Type B pancreatic cell (in vitro differentiated cells): ENCODE results near the gene TPST1. TPM values are rescaled to one million over a fixed set of nuclear protein-coding genes. Genes with fewer than 3 reads are reported as not detected.
"Not testable (repeated sequence)": the region's sequence is repeated elsewhere in the genome, so short reads cannot be mapped to it uniquely, and the experiment has no call there.

Experiments used
- DNase-seq: peaks from one replicate; pipeline ENCODE4 v3.0.0; 2021; ENCODE audit warnings: mixed read lengths; ENCODE audit not compliant: unreplicated experiment; ENCODE audit errors: extremely low spot score
- H3K27ac Mint-ChIP-seq: 2 replicates; pipeline ENCODE4 v1.8.0; 2021; ENCODE audit warnings: mild to moderate bottlenecking, mixed read lengths
- H3K27me3 Mint-ChIP-seq: 2 replicates; pipeline ENCODE4 v1.8.0; 2021; ENCODE audit warnings: mixed read lengths
- H3K36me3 Mint-ChIP-seq: 2 replicates; pipeline ENCODE4 v1.8.0; 2021; ENCODE audit warnings: mixed read lengths
- H3K4me1 Mint-ChIP-seq: one replicate; pipeline ENCODE4 v1.8.0; 2021; ENCODE audit warnings: mixed read lengths; ENCODE audit not compliant: unreplicated experiment
- H3K4me3 Mint-ChIP-seq: 2 replicates; pipeline ENCODE4 v1.8.0; 2021; ENCODE audit warnings: mild to moderate bottlenecking, mixed read lengths
- H3K9me3 Mint-ChIP-seq: 2 replicates; pipeline ENCODE4 v1.8.0; 2021; ENCODE audit warnings: mixed read lengths
- total RNA-seq: library from RNA; stranded (reverse); gene quantifications from 2 replicates; pipeline ENCODE4 v1.2.1, GENCODE V29; 2021; ENCODE audit warnings: low replicate concordance
- TF ChIP-seq, protein P1 (sequence below): fragments of 200-600 bp; sonication (generic); conservative IDR thresholded peaks from 2 replicates; pipeline ENCODE4 v1.5.0; 2021; ENCODE audit warnings: antibody characterized with exemption, mild to moderate bottlenecking

The TPST1 gene
- total RNA-seq, 1 donor from 2014 or later = 26.9 TPM

DNA sequence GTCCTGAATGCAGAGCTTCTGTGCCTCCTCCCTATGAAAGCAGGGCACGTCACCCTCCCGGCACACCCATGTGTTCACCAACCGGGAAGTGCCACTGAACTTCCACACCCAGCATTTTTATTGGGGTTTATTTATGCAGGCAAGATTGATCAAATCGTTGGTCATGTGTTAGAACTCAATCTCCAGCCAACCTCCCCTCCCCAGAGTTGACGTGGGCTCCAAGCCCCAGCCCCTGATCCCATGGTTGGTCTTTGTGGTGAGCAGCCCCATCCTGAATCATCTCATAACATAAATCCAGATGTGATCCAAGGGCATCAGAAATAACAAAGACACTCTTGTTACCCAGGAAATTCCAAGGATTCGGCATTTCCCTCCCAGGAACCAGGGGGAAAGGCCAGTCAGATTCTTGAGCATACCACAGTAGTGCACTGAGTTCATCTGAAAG lies 151.2 kb downstream of the TPST1 start:
- no peak overlapping the region for H3K4me3 Mint-ChIP-seq
- no peaks in the 10 kb centered on the region for H3K27me3 Mint-ChIP-seq
- peaks cover 17% of the 10 kb centered on the region for H3K4me1 Mint-ChIP-seq
- peaks cover 10% of the 10 kb centered on the region for H3K36me3 Mint-ChIP-seq
- TF ChIP-seq, protein P1, sequence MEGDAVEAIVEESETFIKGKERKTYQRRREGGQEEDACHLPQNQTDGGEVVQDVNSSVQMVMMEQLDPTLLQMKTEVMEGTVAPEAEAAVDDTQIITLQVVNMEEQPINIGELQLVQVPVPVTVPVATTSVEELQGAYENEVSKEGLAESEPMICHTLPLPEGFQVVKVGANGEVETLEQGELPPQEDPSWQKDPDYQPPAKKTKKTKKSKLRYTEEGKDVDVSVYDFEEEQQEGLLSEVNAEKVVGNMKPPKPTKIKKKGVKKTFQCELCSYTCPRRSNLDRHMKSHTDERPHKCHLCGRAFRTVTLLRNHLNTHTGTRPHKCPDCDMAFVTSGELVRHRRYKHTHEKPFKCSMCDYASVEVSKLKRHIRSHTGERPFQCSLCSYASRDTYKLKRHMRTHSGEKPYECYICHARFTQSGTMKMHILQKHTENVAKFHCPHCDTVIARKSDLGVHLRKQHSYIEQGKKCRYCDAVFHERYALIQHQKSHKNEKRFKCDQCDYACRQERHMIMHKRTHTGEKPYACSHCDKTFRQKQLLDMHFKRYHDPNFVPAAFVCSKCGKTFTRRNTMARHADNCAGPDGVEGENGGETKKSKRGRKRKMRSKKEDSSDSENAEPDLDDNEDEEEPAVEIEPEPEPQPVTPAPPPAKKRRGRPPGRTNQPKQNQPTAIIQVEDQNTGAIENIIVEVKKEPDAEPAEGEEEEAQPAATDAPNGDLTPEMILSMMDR = no peak
- H3K9me3 Mint-ChIP-seq = no peaks in the 10 kb centered on the region
- H3K27ac Mint-ChIP-seq = no peak overlapping the region
- no peak for DNase-seq

- H3K36me3 Mint-ChIP-seq = peaks cover 10% of the 10 kb centered on the region
- TF ChIP-seq, protein P1 = no peak
- no peaks in the 10 kb centered on the region for H3K9me3 Mint-ChIP-seq
- H3K4me3 Mint-ChIP-seq = no peak overlapping the region
- H3K27me3 Mint-ChIP-seq = no peaks in the 10 kb centered on the region
- DNase-seq = no peak
- H3K4me1 Mint-ChIP-seq = peaks cover 16% of the 10 kb centered on the region
- no peak overlapping the region for H3K27ac Mint-ChIP-seq
These were observed 152.0 kb downstream of the TPST1 start for GRCh38 chr7:66357087-66357486.

DNA sequence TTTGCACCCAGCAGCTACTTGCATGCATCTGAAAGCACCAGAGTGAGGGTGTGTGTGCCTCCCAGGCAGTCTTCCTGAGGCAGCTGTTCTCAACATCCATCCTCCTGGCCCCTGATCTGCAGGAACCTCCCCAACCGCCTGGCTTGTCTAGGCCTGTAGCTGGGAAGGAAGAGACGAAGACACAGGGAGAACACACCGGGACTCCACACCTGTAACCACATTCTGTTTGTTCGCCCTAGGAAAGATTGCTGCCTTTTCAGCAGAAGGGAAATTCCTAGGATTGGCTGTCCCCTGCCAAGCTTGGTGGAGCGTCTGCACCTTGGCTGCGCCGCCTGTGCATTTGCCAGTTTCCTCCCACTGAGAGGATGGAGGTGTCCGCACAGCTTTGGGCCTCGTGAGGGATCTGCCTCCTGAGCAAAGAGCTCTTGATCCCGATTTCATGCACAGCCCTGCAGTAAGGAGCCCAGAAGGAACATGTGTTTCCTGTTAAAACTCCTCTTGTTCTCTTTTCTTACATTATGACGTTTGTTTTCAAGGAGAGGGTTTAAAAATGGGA lies 154.6 kb downstream of the TPST1 start:
- TF ChIP-seq, protein P1 = no peak
- no peak for DNase-seq
- Mint-ChIP-seq H3K4me1 (peaks cover 9% of the 10 kb centered on the region), H3K36me3 (peaks cover 11% of the 10 kb centered on the region), H3K4me3 (no peak overlapping the region), H3K27me3 (no peaks in the 10 kb centered on the region), H3K27ac (no peak overlapping the region), H3K9me3 (no peaks in the 10 kb centered on the region)

- no peaks in the 10 kb centered on the region for H3K9me3 Mint-ChIP-seq
- H3K36me3 Mint-ChIP-seq = peaks cover 4% of the 10 kb centered on the region
- H3K4me1 Mint-ChIP-seq = peaks cover 5% of the 10 kb centered on the region
- no peaks in the 10 kb centered on the region for H3K27me3 Mint-ChIP-seq
- no peak for DNase-seq
- TF ChIP-seq, protein P1 = no peak
- no peak overlapping the region for H3K27ac Mint-ChIP-seq
- H3K4me3 Mint-ChIP-seq = no peak overlapping the region
These were observed 157.0 kb downstream of the TPST1 start for GRCh38 chr7:66362136-66362535.

GRCh38 chr7:66363635-66364034 lies 158.5 kb downstream of the TPST1 start:
- TF ChIP-seq, protein P1 = no peak
- H3K4me3 Mint-ChIP-seq = no peak overlapping the region
- no peak overlapping the region for H3K27ac Mint-ChIP-seq
- H3K27me3 Mint-ChIP-seq = no peaks in the 10 kb centered on the region
- H3K9me3 Mint-ChIP-seq = no peaks in the 10 kb centered on the region
- DNase-seq = no peak
- peaks cover 5% of the 10 kb centered on the region for H3K4me1 Mint-ChIP-seq
- peaks cover 8% of the 10 kb centered on the region for H3K36me3 Mint-ChIP-seq

DNA sequence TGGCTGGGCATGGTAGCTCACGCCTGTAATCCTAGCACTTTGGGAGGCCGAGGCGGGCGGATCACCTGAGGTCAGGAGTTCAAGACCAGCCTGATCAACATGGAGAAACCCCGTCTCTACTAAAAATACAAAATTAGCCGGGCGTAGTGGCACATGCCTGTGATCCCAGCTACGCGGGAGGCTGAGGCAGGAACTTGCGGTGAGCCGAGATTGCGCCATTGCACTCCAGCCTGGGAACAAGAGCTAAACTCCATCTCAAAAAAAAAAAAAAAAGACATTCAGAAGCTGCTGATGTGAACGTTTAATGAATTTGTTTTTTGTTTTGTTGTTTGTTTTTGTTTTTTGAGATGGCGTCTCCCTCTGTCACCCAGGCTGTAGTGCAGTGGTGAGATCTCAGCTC lies 159.9 kb downstream of the TPST1 start:
- not testable (repeated sequence) for H3K9me3 Mint-ChIP-seq, H3K36me3 Mint-ChIP-seq, H3K4me1 Mint-ChIP-seq

More for the DNA sequence above, 159.9 kb downstream of the TPST1 start:
- DNase-seq, H3K4me3 Mint-ChIP-seq, H3K27me3 Mint-ChIP-seq, H3K27ac Mint-ChIP-seq: not testable (repeated sequence)
